ENCODE results near the gene DPEP1.

Gene DPEP1

DNA sequence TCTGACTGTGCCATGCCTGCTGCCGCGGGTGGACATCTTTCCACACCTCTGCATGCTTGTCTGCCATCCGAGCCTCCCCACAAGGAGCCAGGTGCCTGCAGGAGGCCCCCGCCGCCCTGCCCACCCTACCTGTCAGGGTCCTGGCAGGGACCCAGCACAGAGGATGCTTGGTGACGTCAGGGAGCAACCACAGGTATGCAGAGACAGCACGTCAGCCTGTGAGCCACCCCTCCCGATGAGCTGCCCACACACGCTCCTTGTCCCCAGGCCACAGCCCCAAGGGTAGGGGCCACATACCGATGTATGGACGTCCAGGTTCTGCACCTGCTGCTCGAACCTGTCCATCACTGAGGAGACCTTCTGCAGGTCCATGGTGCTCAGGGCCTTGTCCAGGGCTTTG is 33.5 kb downstream of the DPEP1 start:
- Histone ChIP-seq H3K36me3 (ENCODE audit: control insufficient read depth in 2 of 2, insufficient read depth in 2 of 2, low read length in 2 of 2) (peaks cover 25 to 43% of the 10 kb centered on the region in 2 donors), H3K4me3 (ENCODE audit: low read length in 2 of 2) (no peak overlapping the region), H3K27me3 (ENCODE audit: control insufficient read depth in 2 of 2, insufficient read depth in 2 of 2, low read length in 2 of 2) (no peaks in the 10 kb centered on the region), H3K9ac (ENCODE audit: low read depth in 1 of 2, low read length in 2 of 2) (no peak overlapping the region), H3K27ac (ENCODE audit: low read depth in 2 of 2, low read length in 2 of 2) (no peak overlapping the region), H3K9me3 (ENCODE audit: control insufficient read depth in 2 of 2, low read length in 2 of 2) (no peaks in the 10 kb centered on the region), H3K4me1 (ENCODE audit: control insufficient read depth in 2 of 2, insufficient read depth in 2 of 2, low read length in 2 of 2) (no peaks in the 10 kb centered on the region)

DNA sequence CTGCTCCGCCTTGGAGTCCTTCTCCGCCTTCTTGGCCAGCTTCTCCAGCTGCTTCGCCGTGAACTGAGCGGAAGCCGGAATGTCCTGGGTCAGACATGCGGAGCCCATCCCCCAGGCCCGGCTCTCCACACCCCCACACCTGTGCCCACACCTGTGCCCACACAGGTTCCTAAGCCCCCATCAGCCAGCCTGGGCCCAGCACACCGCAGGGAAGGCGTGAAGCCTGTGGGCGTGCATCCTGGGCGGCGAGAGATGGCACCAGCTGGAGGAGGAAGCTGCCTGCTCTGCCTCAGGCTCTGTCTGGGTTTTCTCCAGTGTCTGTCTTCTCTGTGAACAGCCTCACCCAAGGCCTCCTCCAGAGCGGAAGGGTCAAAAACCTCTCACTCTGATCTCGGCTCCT is 38.1 kb downstream of the DPEP1 start:
- Histone ChIP-seq H3K4me1 (ENCODE audit: control insufficient read depth in 2 of 2, insufficient read depth in 2 of 2, low read length in 2 of 2) (peaks cover 3 to 4% of the 10 kb centered on the region in 2 donors), H3K9me3 (ENCODE audit: control insufficient read depth in 2 of 2, low read length in 2 of 2) (no peaks in the 10 kb centered on the region), H3K9ac (ENCODE audit: low read depth in 1 of 2, low read length in 2 of 2) (no peak overlapping the region), H3K36me3 (ENCODE audit: control insufficient read depth in 2 of 2, insufficient read depth in 2 of 2, low read length in 2 of 2) (peaks cover 14 to 29% of the 10 kb centered on the region in 2 donors), H3K27ac (ENCODE audit: low read depth in 2 of 2, low read length in 2 of 2) (no peak overlapping the region), H3K27me3 (ENCODE audit: control insufficient read depth in 2 of 2, insufficient read depth in 2 of 2, low read length in 2 of 2) (no peaks in the 10 kb centered on the region), H3K4me3 (ENCODE audit: low read length in 2 of 2) (no peak overlapping the region)

DNA sequence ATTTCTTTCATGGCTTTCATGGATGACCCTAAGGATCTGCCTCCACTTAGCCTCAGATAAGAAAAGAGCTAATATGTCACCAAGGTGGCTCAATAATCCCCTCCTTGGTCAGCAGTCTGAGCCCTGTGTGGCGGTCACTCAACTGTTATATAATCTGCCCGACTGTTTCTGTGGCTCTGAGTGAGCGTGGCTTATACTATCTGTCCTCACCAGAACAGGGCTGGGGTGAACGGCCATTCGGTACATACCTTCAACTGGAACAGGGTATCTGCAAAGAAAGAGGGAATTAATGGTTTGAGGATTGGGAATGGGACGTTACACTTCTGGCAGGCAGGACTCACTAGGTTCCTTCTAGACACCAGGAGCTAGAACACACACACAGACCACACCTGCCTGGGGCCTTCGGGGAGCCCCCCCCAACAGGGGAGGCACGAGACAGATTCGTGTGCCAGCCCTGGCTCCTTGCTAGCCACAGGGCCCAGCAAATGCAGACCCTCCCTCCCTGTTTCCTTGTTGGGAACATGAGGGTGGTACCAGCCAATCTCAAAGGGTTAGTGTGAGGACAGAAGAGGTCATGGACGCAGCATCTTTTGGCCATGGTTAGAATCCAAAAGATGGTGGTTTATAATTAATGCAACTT is 40.3 kb downstream of the DPEP1 start:
- peaks cover 8 to 20% of the 10 kb centered on the region in 2 donors for H3K36me3 ChIP-seq (ENCODE audit: control insufficient read depth in 2 of 2, insufficient read depth in 2 of 2, low read length in 2 of 2)
- no peak overlapping the region for H3K9ac ChIP-seq (ENCODE audit: low read depth in 1 of 2, low read length in 2 of 2)
- H3K4me1 ChIP-seq (ENCODE audit: control insufficient read depth in 2 of 2, insufficient read depth in 2 of 2, low read length in 2 of 2) = peaks cover 12% of the 10 kb centered on the region in 2 donors
- H3K27ac ChIP-seq (ENCODE audit: low read depth in 2 of 2, low read length in 2 of 2) = no peak overlapping the region
- no peaks in the 10 kb centered on the region for H3K9me3 ChIP-seq (ENCODE audit: control insufficient read depth in 2 of 2, low read length in 2 of 2)
- no peak overlapping the region for H3K4me3 ChIP-seq (ENCODE audit: low read length in 2 of 2)
- no peaks in the 10 kb centered on the region for H3K27me3 ChIP-seq (ENCODE audit: control insufficient read depth in 2 of 2, insufficient read depth in 2 of 2, low read length in 2 of 2)

- no peak overlapping the region for H3K27ac ChIP-seq (ENCODE audit: low read depth in 2 of 2, low read length in 2 of 2)
- no peaks in the 10 kb centered on the region for H3K9me3 ChIP-seq (ENCODE audit: control insufficient read depth in 2 of 2, low read length in 2 of 2)
- H3K9ac ChIP-seq (ENCODE audit: low read depth in 1 of 2, low read length in 2 of 2) = no peak overlapping the region
- H3K4me1 ChIP-seq (ENCODE audit: control insufficient read depth in 2 of 2, insufficient read depth in 2 of 2, low read length in 2 of 2) = peaks cover 12 to 13% of the 10 kb centered on the region in 2 donors
- no peak overlapping the region for H3K4me3 ChIP-seq (ENCODE audit: low read length in 2 of 2)
- peaks cover 4 to 17% of the 10 kb centered on the region in 2 donors for H3K36me3 ChIP-seq (ENCODE audit: control insufficient read depth in 2 of 2, insufficient read depth in 2 of 2, low read length in 2 of 2)
- H3K27me3 ChIP-seq (ENCODE audit: control insufficient read depth in 2 of 2, insufficient read depth in 2 of 2, low read length in 2 of 2) = no peaks in the 10 kb centered on the region
Observed at GRCh38 chr16:89655062-89655643, 41.7 kb downstream of the DPEP1 start.

DNA sequence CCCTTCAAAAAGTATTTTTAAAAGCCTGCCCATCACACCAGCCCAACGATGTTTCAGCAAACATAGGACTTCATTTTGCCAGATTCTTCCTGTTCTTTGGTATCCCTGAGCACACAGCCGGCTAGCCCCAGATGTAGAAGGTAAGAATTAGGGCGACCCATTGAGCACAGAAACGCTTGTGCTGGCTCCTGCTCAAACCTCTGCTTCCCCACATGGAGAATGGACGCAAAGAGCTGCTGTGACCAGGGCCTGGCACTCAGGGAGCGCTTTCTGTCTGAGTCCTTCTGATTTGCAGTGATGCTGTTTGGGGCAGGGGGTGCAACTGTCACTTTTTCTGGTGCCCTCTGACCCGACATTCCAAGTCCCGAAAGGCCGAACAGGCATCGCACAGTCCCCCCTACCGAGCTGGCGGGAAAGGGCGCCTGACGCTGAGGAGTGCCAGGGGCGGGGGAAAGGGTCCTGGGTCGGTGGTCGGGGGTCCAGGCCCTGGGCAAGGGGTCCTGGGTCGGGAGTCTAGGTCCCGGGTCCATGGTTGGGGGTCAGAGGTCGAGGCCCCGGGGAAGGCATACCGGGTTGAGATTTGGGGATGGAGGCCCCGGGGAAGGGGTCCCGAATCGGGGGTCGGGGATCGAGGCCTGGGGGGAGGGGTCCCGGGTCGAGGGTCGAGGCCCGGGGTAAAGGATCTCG is 43.1 kb downstream of the DPEP1 start:
- H3K36me3 ChIP-seq (ENCODE audit: control insufficient read depth in 2 of 2, insufficient read depth in 2 of 2, low read length in 2 of 2) = peaks cover 4 to 21% of the 10 kb centered on the region in 2 donors
- H3K4me1 ChIP-seq (ENCODE audit: control insufficient read depth in 2 of 2, insufficient read depth in 2 of 2, low read length in 2 of 2) = peaks cover 12 to 13% of the 10 kb centered on the region in 2 donors
- peak overlapping the region in 1 of 2 donors; percentile 86 for H3K27ac ChIP-seq (ENCODE audit: low read depth in 2 of 2, low read length in 2 of 2)
- H3K9me3 ChIP-seq (ENCODE audit: control insufficient read depth in 2 of 2, low read length in 2 of 2) = no peaks in the 10 kb centered on the region
- no peaks in the 10 kb centered on the region for H3K27me3 ChIP-seq (ENCODE audit: control insufficient read depth in 2 of 2, insufficient read depth in 2 of 2, low read length in 2 of 2)
- peak overlapping the region in 1 of 2 donors; percentile 91 for H3K9ac ChIP-seq (ENCODE audit: low read depth in 1 of 2, low read length in 2 of 2)
- peak overlapping the region; percentile 95 for H3K4me3 ChIP-seq (ENCODE audit: low read length in 2 of 2)

DNA sequence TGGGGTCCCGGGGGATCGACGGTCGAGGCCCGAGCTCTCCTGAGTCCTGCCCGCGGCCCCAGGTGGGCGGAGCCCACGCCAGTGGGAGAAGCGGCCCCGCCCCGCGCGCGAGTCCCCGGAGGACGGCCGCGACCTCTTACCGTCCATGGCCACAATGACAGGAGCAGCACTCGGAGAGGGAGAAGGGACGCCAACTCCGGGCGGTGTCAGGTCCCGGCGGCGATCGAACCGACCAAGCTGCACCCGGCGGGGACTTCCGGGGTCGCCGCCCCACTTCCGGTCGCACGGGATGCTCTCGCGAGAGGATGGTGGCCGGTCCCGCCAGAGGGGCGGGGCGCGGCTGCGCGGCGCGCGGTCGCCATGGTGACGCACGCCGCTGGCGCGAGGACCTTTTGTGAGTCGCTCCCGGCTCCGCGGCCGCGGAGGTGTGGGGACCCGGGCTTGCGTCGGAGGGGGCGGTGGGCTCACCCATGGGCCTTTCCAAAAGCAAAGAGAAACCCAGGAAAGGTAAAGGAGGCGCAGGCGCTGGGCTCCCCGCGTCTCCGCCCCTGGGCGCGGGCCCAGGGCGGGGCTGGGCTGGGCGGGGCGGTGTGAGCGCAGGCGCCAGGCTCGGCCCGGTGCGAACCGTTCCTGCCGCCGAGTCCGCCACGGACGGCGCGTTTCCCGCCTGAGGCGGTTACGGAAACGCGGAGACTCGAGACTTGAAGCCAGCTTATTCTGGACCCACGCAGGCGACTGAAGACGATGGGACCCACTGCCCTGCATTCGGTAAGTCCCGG is 44.2 kb downstream of the DPEP1 start, which contains the start of the genes CHMP1A and SPATA33:
TSS of gene CHMP1A (minus strand) at position 267 of the 779 bp plus-strand sequence. CDS start at position 147, 120 bp downstream.
TSS of gene SPATA33 (plus strand) at position 395 of the 779 bp plus-strand sequence. CDS start at position 471, 76 bp downstream.
- H3K36me3 ChIP-seq (ENCODE audit: control insufficient read depth in 2 of 2, insufficient read depth in 2 of 2, low read length in 2 of 2) = peaks cover 2 to 18% of the 10 kb centered on the region in 2 donors
- no peaks in the 10 kb centered on the region for H3K27me3 ChIP-seq (ENCODE audit: control insufficient read depth in 2 of 2, insufficient read depth in 2 of 2, low read length in 2 of 2)
- peaks cover 12 to 13% of the 10 kb centered on the region in 2 donors for H3K4me1 ChIP-seq (ENCODE audit: control insufficient read depth in 2 of 2, insufficient read depth in 2 of 2, low read length in 2 of 2)
- no peaks in the 10 kb centered on the region for H3K9me3 ChIP-seq (ENCODE audit: control insufficient read depth in 2 of 2, low read length in 2 of 2)
- peak within 1 kb of the TSS; percentile 91 to 96 for H3K9ac ChIP-seq (ENCODE audit: low read depth in 1 of 2, low read length in 2 of 2)
- H3K27ac ChIP-seq (ENCODE audit: low read depth in 2 of 2, low read length in 2 of 2) = peak within 1 kb of the TSS; percentile 84 to 86
- H3K4me3 ChIP-seq (ENCODE audit: low read length in 2 of 2) = peak within 1 kb of the TSS; percentile 95

GRCh38 chr16:89658221-89658879 is 44.9 kb downstream of the DPEP1 start:
- Histone ChIP-seq H3K36me3 (ENCODE audit: control insufficient read depth in 2 of 2, insufficient read depth in 2 of 2, low read length in 2 of 2) (peaks cover 0 to 17% of the 10 kb centered on the region in 2 donors), H3K27ac (ENCODE audit: low read depth in 2 of 2, low read length in 2 of 2) (peak overlapping the region; percentile 84 to 86), H3K4me1 (ENCODE audit: control insufficient read depth in 2 of 2, insufficient read depth in 2 of 2, low read length in 2 of 2) (peaks cover 12 to 13% of the 10 kb centered on the region in 2 donors), H3K9ac (ENCODE audit: low read depth in 1 of 2, low read length in 2 of 2) (peak overlapping the region; percentile 91 to 96), H3K4me3 (ENCODE audit: low read length in 2 of 2) (peak overlapping the region; percentile 95), H3K9me3 (ENCODE audit: control insufficient read depth in 2 of 2, low read length in 2 of 2) (no peaks in the 10 kb centered on the region), H3K27me3 (ENCODE audit: control insufficient read depth in 2 of 2, insufficient read depth in 2 of 2, low read length in 2 of 2) (no peaks in the 10 kb centered on the region)

- Histone ChIP-seq H3K36me3 (ENCODE audit: control insufficient read depth in 2 of 2, insufficient read depth in 2 of 2, low read length in 2 of 2) (peaks cover 0 to 17% of the 10 kb centered on the region in 2 donors), H3K27me3 (ENCODE audit: control insufficient read depth in 2 of 2, insufficient read depth in 2 of 2, low read length in 2 of 2) (no peaks in the 10 kb centered on the region), H3K4me1 (ENCODE audit: control insufficient read depth in 2 of 2, insufficient read depth in 2 of 2, low read length in 2 of 2) (peaks cover 12 to 13% of the 10 kb centered on the region in 2 donors), H3K4me3 (ENCODE audit: low read length in 2 of 2) (no peak overlapping the region), H3K9me3 (ENCODE audit: control insufficient read depth in 2 of 2, low read length in 2 of 2) (no peaks in the 10 kb centered on the region), H3K9ac (ENCODE audit: low read depth in 1 of 2, low read length in 2 of 2) (no peak overlapping the region), H3K27ac (ENCODE audit: low read depth in 2 of 2, low read length in 2 of 2) (no peak overlapping the region)
Observed at GRCh38 chr16:89660146-89660545, 46.7 kb downstream of the DPEP1 start.

DNA sequence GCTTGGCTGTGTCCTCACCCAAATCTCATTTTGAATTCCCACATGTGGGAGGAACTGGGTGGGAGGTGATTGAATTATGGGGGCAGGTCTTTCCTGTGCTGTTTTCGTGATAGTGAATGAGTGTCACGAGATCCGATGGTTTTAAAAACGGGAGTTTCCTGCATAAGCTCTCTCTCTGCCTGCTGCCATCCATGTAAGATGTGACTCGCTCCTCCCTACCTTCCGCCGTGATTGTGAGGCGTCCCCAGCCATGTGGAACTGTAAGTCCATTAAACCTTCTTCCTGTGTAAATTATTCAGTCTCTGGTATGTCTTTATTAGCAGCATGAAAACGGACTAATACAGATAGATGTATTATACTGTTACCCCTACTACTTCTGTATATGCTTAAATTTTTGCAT is 47.8 kb downstream of the DPEP1 start:
- peaks cover 12 to 13% of the 10 kb centered on the region in 2 donors for H3K4me1 ChIP-seq (ENCODE audit: control insufficient read depth in 2 of 2, insufficient read depth in 2 of 2, low read length in 2 of 2)
- no peak overlapping the region for H3K9ac ChIP-seq (ENCODE audit: low read depth in 1 of 2, low read length in 2 of 2)

More for the DNA sequence above, 47.8 kb downstream of the DPEP1 start:
- H3K27me3 ChIP-seq (ENCODE audit: control insufficient read depth in 2 of 2, insufficient read depth in 2 of 2, low read length in 2 of 2) = no peaks in the 10 kb centered on the region
- H3K4me3 ChIP-seq (ENCODE audit: low read length in 2 of 2) = no peak overlapping the region
- no peaks in the 10 kb centered on the region for H3K9me3 ChIP-seq (ENCODE audit: control insufficient read depth in 2 of 2, low read length in 2 of 2)
- H3K36me3 ChIP-seq (ENCODE audit: control insufficient read depth in 2 of 2, insufficient read depth in 2 of 2, low read length in 2 of 2) = peaks cover 0 to 17% of the 10 kb centered on the region in 2 donors
- no peak overlapping the region for H3K27ac ChIP-seq (ENCODE audit: low read depth in 2 of 2, low read length in 2 of 2)
